GM12874 (cell line): ENCODE measurements around the gene ZC3H6.

Experiments used
- TF ChIP-seq, protein P1 (sequence below): IDR thresholded peaks from 2 replicates; pipeline ENCODE4 v1.5.1; 2011; ENCODE audit warnings: low read depth, mild to moderate bottlenecking, control low read depth, low read length, moderate library complexity; ENCODE audit not compliant: insufficient read depth

ZC3H6 gene

DNA sequence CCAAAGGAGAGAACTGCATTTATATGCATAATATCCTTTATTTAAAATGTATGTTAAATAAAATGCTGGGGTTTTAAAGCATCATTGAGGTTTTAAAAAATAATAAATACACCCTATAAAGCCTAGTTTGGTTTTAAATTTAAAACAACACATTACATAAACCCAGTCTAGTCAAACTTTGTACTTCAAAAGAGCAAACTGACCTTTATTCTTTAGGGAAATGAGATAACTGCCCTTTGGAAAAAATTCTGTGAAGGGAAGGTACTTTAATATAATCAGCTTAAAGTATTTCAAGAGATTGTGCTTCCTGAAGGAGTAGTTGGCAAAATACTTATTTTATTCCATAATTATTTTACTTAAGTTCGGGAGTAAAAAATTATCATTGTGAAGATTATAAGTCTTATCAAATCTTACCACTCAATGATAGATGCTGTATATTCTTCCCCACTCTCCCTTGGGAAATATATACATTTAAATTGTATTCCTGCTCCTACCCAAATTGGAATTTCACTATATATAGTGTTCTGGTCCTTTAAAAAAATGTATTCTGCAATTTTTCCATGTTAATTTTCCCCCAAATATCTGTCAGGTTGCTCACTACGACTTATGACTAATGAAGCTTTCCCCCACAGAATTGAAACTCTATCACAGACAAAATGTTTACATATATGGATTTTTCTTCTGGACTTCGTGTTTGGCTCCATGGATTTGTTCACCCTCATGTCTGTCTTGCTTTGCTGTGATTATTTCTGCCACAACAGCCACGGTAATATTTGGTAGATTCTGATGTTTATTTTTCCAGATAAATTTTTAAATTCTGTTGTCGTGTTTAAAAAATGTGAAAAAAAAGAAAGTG lies 42.1 kb downstream of the ZC3H6 start:
- TF ChIP-seq, protein P1, sequence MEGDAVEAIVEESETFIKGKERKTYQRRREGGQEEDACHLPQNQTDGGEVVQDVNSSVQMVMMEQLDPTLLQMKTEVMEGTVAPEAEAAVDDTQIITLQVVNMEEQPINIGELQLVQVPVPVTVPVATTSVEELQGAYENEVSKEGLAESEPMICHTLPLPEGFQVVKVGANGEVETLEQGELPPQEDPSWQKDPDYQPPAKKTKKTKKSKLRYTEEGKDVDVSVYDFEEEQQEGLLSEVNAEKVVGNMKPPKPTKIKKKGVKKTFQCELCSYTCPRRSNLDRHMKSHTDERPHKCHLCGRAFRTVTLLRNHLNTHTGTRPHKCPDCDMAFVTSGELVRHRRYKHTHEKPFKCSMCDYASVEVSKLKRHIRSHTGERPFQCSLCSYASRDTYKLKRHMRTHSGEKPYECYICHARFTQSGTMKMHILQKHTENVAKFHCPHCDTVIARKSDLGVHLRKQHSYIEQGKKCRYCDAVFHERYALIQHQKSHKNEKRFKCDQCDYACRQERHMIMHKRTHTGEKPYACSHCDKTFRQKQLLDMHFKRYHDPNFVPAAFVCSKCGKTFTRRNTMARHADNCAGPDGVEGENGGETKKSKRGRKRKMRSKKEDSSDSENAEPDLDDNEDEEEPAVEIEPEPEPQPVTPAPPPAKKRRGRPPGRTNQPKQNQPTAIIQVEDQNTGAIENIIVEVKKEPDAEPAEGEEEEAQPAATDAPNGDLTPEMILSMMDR, result no peak

DNA sequence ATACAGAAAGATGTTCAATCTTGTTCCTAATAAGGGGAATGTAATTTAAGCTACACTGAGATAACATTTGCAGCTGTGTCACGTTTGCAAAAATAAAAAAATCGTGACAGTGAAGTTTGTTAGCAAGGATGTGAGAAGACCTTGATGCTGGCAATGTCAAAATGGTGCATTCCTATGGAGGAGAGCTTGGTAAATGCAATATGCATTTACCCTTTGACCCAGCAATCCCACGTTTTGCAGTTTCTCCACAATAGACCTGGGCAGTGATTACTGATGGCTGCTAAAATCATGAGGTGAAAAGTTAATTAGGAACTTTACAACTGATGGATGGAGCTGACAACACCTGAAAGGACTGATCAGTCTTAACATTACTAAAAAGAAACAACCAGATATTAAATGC lies 43.1 kb downstream of the ZC3H6 start:
- TF ChIP-seq, protein P1, result no peak

DNA sequence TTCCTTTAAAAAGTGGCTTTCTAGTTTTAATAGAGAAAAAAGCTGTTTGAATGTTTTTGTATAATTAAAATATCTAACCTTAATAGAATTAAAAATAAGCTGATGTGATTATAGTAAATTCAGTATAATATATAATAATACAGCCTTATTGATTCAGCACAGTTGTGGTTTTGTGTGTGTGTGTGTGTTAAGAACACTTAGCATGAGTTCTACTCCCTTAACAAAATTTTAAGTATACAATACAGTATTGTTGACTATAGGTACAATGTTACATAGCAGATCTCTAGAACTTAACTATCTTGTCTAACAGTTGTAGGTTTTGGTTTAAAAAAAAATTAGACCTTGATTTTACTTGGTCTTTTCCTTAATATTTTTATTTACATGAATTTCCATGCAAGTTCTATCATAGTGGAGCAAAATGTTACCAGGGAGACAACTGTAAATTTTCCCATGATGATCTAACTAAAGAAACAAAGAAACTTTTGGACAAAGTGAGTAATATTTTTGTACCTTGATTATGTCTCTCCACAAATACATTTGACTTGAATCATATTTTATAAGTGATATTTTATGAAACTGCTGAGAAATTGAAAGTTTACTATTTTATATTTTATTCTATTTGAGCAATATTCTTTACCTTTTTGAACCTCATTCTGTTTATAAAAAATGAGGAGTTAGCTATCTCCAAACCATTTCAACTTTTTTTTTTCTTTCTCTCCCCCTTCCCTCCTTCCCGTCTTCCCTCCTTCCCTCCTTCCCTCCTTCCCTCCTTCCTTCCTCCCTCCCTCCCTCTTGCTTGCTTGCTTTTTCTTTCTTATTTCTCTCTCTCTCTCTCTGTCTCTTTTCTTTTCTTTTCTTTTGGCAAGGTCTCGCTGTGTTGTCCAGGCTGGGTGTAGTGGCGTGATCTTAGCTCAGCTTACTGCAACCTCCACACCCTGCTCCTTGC lies 46.3 kb downstream of the ZC3H6 start:
- TF ChIP-seq, protein P1, result no peak

DNA sequence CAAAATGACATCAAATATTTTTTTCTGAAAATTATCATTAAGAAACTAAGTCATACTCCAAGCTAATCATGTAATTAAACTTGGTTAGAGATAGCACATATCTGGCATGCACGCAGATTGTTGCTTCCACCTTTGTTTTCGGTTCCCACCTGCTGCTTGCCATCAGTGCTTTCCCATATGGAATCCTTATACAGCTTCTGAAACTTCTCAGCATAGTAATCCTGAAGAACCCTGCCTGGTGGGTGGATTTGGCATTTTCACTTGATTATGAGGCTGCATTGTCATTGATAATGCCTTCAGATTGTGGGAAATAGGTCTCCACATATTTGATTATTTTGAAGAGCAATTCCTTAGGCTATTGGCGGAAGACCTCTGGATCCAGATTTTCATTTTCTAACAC lies 47.5 kb downstream of the ZC3H6 start:
- TF ChIP-seq, protein P1, result no peak

DNA sequence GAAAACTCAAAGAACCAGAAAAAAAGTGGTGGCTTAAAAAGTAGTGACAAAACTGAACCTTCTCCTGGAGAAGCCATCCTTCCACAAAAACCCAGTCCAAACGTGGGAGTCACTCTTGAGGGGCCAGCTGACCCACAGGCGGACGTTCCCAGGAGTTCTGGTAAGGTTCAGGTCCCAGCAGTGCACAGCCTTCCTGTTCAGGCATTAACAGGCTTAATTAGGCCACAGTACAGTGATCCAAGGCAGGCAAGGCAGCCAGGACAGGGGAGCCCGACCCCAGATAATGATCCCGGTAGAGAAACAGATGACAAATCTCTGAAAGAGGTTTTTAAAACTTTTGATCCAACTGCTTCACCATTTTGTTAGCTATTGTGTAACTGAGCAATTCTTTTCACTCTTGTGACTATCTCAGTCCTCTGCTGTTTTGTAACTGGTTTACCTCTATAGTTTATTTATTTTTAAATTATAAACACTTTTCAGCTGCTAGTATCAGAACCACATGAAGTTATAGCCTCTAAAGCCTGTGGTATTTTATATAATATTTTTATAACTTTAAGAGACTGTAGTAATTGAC lies 56.8 kb downstream of the ZC3H6 start:
- TF ChIP-seq, protein P1, result no peak

DNA sequence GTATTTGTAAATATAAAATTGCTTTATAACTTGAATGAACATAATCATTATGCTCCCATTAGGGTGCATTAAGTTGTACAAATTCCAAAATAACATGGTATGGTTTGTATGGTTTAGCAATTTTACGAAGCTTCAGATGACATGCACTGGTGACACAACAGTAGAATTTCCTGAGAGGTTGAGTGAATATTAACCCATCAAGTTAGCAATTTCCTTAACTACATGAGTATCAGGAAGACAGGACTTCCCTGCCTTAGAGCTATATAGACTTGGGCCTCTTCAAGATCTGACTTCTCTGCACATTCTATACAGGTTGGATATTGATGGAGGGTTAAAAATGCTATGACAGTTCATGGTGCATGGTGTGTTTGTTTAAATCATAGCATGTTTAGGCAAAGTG lies 60.2 kb downstream of the ZC3H6 start:
- TF ChIP-seq, protein P1, result no peak

DNA sequence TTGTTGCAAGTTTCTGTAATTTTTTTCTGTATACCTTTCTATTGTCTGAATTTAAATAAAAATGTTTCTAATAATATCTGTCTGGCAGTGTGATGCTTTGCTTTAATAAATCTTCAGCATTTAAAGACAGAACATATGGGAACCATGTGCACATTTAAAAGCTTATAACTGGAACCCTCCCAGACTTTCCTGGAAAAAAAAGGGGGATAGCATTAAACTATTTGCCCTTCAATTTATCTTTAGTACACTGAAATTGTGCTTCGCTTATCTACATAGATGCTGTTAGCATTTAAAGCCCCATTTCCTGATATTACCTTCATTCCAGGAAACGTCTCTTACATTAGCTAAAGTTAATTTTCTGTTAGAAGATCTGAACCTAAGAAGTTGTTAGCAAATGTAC lies 64.6 kb downstream of the ZC3H6 start:
- TF ChIP-seq, protein P1, result no peak
